SKM-1 (cell line): ENCODE results near the gene MAPK14.

ENCODE experiments used
- DNase-seq: peaks from one replicate; lab custom pipeline; 2025; ENCODE audit not compliant: unreplicated experiment; lab: John Stamatoyannopoulos, UW

MAPK14 gene

DNA sequence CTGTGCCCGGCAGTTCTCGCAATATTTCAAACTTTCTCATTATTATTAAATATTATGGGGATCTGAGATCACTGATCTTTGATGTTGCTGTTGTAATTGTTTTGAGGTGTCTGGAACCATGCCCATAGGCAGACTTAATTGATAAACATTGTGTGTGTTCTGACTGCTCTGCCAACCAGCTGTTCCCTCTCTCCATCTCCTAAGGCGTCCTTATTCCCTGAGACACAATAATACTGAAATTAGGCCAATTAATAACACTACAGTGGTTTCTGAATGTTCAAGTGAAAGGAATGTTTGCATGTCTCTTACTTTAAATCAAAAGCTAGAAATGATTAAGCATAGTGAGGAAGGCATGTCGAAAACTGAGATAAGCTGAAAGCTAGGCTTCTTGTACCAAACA lies 7.6 kb downstream of the MAPK14 start:
- no peak for DNase-seq

DNA sequence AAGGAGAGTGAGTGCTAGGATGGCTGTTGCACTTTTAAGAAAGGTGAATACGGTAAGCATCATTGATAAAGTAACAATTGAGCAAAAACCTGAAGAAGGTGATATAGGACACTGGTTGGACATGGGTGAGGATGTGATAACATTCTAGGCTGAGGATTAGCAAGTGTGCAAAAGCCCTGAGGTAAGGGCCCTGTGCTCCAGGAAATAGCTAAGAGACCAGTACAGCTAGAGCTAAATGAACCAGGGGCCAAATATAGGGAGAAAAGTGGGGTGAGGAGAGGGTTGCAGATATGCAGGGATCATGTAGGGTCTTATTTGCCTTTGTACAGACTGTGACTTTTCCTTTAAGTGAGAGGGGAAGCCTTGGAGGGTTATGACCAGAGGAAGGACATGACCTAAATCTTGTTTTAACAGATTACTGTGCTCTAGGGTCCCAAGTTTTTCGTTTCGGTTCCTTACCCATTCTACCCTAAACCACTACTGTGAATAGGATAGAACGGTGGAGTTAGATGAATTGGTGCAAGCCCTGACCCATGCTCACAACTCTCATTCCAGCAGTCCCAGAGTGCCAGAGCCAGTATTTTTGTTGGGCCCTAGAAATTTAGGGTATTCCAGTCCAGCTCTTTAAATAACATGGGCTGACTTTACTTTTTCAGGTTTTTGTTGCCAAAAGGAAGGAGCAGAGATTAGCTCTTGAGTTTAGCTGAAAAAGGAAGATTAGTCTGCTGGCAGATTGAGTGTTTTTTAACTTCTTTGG lies 10.7 kb downstream of the MAPK14 start:
- DNase-seq = no peak

DNA sequence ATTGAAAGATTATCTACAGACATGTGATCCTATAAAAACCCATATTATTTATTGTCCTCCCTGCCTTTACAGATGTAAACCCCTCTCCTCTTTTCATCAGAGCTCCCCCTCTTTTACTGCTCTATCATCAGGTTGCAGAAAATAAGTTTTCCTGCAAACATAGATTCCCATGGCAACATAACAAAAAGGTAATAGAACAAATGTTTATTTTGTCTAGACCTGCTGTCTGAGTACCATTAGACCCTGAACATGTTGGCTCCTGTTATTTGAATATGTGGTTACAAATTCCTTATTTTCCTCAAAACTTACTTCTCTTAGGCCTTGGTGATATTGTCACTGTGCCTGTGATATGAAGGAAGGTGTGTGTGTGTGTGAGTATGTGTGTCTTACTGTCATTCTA lies 11.5 kb downstream of the MAPK14 start:
- DNase-seq = no peak

DNA sequence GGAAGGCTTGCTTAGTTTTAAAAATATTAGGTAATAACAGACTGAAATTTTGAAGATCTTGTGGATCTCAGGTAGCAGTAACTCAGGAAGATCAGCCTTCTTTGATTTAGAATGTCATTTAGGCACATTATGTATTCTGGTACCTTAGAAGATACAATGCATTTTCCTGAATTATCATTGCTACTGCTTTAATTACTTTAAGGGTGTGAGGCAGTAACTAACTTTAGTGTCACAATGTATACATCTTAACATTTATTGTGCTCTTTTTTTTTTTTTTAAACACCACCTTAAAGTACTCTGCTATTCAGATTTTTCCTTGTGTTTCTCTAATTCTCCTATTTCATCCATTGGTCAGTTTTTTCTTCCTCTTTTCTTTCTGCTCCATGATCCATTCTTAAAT lies 13.3 kb downstream of the MAPK14 start:
- no peak for DNase-seq

DNA sequence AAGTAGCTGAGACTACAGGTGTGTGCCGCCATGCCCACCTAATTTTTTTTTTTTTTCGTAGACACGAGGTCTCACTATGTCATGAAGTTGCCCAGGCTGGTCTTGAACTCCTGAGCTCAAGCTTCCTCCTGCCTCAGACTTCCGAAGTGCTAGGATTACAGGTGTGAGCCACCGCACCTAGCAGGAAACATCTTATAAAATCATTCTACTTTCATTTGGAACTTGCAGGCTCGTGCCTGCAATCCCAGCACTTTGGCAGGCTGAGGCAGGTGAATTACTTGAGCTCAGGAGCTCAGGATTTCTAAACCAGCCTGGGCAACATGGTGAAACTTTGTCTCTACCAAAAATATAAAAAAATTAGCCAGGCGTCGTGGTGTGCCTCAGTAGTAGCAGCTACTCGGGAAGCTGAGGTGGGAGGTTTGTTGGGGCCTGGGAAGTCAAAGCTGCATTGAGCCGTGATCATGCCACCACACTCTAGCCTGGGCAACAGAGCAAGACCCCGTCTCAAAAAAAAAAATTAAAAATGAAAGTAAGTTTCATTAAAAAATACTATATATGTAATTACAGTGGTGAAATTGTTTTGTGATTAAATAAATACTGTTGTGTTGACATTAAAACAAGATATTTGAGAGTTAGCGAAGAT lies 15.1 kb downstream of the MAPK14 start:
- no peak for DNase-seq

DNA sequence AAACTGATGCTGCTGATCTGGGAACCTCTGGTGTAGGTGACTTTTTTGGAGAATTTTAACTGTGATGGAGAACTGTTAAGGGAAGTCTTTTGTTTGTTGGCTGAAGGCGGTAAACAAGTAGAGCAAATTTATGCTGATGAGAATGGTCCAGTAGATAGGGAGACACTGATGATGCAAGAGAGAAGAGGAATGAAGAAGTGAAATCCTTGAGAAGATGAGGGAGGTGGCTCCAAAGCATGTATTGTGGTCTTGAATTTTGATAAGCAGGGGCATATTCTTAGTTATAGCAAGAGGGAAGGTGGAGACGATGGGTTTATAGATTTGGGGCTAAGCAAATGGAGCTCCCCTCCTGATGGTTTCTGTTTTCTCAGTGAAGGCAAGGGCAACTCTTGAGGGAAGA lies 22.0 kb downstream of the MAPK14 start:
- DNase-seq = no peak

DNA sequence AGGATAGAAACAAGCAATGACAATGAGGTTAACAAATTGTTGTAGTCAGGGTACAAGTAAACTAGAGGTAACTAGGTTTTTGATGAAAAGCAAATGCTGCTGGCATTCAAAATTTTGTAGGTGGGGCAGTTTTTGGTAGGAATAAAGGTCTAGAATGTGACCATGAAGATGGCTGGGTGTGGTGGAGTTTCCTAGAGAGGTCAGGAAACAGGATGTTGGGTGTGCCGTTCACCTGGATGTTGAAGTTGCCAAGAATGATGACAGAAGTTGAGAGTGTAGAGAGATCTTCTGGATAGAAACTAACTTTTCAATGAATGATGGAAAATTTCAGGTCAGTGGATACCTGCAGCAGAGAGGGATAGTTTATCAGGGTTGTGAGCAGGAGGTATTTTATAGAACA lies 22.7 kb downstream of the MAPK14 start:
- DNase-seq = no peak

DNA sequence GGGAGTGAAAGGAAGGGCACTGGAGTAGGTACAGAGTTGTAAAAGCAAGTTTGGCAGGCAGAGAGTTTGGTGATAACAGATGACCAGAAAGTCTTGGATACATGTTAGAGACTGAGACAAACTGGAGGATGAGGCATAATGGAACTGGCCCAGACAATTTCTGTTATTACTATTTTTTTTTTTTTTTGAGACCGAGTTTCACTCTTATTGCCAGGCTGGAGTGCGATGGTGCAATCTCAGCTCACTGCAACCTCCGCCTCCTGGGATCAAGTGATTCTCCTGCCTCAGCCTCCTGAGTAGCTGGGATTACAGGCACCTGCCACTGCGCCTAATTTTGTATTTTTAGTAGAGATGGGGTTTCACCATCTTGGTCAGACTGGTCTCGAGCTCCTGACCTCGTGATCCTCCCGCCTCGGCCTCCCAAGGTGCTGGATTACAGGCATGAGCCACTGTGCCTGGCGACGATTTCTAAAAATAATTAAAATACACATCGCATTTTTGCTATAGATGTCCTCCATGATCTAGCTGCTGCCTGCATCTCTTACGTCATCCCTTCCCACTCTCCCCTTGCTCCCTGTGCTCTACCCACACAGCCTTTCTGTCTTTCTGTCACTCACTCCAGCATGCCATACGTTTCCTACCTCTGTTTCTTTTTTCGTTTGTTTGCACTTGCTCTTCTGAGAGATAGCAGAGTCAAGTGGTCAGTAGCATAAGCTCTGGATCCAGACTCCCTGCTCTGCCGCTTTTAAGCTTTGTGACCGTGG lies 23.5 kb downstream of the MAPK14 start:
- no peak for DNase-seq

DNA sequence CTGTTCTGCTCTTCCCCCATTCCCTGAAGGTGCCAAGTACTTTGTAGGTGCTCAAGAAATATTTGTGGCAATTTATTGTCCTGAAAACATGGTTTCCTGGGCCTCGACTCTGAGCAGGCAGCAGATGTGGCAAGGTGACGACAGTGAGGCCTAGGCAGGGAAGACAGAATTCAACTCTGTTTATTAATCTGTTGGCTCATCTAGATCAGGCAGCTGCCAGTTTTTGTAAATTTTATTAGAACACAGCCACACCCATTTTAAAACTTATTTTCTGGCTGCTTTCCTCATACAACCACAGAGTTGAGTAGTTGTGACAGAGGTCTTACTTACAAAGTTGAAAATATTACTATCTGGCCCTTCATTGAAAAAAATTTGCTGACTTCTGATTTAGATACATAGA lies 24.5 kb downstream of the MAPK14 start:
- no peak for DNase-seq

DNA sequence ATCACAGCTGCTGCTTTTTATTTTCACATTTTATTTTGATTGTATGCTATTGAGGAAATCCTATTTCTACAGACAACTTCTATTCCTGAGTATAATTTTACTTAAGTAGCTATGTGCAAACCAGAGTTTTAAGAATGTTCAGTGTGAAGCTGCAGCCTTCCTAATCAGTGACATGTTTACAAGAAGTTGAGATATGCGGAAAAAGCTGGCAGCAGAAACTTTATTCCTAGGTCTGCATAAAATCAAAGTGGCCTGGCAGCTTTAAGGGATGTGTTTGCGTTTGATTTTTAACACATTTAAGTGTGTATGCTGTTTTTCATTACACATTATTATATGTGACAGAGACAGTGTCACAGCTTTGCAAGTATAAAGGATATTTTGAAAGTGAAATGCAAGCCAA lies 26.3 kb downstream of the MAPK14 start:
- no peak for DNase-seq

DNA sequence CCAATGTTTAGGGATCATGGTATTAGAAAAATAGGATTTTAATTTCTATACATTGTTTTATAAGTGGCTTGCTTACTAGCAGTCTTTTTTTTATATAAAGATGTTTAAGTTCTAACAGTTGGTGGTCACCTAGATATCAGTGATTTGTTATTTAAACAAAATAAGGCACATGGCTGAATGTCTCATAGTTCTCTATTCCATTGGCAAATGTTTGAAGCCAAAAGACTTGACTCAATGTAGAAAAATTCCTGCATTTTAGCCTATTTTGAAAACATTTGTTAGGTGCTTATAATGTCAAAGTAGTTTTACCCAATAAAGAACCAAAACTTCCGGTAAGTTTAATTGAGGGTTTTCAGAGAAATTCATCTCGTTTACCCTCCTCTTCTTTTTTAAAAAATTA lies 26.8 kb downstream of the MAPK14 start:
- no peak for DNase-seq

DNA sequence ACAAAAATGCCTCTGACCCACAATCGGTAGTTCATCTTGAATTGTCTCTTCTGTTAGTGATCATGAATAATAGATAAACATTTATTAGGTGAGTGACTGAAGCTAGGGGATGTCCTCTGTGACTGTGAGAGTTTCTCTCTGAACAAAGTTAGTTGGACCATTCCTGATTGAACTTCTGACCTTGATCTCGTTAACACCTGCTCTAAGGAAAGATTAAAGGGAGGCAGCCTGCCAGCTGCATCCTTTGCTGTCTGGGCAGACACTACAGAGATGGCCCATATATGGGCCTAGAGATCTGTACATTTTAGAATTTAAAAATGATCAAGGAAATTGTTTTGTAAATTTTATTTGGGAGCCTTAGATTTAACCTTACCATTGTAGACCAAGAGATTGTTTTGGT lies 27.3 kb downstream of the MAPK14 start:
- no peak for DNase-seq

DNA sequence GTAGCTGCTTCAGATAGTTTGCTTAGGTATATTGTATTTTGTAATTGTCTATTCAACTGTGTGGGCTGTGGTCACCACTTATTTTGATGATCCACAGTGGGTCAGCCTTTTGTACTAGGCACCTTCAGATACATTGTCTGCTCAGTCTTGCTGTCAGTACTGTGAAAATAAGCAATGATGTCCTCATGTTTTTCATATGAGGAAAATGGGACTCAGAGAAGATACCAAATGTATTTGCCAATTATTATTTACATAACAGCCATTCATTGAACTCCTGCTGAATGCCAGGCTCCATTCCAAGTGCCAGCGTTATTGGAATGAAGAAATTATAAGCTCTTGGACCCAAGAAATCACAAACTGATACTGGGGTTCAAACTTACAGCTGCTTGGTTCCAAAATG lies 28.6 kb downstream of the MAPK14 start:
- DNase-seq = no peak

DNA sequence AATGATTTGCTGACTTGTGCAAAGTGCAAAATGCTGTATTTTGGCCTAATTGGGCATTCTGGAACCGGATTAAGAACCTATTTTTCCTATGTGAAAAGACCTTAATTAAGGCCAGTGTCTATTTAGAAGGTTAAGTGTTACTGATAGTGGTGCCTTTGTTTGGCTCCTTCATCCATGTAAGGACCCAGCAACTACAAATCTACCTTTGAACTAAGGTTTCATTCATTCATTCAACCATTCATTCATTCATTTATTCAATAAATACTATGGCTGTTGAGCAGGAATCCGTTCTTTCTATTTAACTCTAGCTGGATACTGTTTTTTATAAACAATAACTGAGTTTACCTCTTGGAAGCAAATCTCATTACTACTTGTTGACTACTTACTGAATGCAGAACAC lies 33.6 kb downstream of the MAPK14 start:
- DNase-seq = no peak

DNA sequence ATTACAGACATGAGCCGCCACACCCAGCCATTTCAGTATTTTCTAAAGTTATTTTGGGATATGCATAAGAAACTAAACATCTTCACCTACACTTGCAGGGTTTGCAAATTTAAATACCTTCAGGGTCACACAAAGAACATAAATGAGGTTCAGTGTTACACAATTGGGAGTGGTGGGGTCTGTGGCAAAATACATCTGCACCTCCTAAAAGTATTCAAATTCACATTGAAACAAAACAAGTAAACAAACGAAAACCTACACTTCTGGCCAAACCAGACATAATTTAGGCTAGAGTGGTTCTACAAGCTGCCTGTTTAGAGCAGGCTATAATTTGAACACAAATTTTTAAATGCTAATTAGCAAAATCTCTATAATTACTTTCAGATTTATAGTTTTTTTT lies 34.6 kb downstream of the MAPK14 start:
- no peak for DNase-seq

DNA sequence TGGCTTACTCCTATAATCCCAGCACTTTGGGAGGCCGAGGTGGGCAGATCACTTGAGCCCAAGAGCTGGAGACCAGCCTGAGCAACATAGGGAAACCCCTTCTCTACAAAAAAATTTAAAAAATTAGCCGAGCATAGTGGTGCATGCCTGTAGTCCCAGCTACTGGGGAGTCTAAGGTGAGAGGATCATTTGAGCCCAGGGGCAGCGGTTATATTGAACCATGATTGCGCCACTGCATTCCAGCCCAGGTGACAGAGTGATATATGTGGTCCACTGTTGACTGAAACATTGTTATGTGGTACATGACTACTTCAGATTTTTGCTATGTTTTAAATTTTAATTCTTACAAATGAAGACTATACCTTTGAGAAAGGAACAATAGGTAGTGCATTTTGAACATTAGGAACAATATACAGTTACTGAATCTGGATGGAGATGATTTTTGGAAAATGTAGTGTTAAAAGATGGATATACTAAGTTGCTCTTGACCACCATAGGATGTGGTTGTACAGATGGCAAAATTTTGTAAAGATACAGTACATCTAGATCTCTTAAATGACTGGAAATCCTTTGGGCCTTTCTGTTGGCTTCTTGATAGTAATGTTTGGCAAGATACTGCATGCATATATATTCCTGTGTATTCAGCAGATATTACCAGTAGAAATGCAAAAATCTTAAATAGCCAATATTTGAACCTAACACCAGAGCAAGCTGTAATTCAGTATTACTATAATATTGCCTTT lies 35.9 kb downstream of the MAPK14 start:
- no peak for DNase-seq

DNA sequence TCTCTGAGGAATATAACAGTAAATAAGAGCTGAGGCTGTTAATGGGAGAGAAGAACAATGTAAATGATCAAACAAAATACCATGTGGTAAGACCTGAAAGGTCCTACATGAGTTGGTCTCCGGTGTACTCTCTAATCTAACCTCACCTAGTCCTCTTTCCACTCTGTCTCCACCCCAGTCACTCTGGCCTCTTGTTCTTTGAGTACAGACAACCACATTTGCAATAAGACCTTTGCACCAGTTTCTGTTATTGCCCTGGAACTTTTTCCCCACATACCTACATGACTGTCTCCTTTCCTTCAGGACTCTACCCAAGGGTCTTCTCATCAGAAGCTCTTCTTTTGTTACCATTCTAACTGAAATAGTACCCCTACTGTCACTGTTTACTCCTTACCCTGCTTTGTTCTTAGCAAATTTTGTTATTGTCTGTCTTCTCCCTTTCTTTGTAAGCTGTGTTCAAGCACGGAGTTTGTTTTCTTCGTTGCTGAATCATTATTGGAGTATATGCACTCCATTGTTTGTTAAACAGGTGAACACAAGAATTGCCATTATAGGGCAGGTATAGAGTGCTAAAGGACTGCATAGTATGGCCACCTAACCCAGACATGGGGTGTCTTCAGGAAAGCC lies 37.3 kb downstream of the MAPK14 start:
- DNase-seq = no peak

DNA sequence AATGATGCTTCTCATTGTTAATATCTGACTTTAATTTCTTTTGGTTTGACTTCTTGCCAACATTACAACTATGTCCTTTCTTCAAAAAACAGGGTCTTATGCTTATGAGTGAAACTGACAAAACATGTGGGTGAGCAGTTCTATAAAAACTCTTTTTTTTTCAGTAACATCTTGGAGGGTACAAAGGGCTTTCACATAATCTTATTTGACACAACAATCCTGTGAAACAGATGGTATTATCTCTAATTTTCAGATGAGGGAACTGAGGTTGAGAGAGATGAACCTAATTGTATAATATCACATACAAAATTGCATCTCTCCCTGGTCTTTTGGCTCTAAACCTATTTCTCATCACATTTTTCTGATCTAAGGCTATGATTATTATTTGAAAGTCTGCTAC lies 38.3 kb downstream of the MAPK14 start:
- DNase-seq = no peak

DNA sequence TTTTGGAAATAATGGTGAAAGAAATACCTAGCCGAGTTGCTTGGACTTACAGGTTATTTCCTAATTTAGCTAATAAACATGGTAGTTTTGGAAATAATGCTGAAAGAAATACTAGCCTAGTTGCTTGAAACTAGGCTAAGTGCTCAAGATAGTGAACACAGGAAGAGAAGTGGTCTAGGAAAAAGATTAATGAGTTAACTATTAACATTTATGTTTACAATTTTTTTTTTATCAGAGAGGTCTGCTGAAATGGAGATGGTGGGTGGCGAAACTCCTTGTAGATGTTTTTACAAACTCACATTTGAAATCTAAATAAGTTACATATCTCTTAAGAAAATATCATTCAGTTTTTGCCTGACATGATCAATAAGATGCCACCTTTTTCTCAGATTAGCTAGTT lies 39.2 kb downstream of the MAPK14 start:
- DNase-seq = no peak

DNA sequence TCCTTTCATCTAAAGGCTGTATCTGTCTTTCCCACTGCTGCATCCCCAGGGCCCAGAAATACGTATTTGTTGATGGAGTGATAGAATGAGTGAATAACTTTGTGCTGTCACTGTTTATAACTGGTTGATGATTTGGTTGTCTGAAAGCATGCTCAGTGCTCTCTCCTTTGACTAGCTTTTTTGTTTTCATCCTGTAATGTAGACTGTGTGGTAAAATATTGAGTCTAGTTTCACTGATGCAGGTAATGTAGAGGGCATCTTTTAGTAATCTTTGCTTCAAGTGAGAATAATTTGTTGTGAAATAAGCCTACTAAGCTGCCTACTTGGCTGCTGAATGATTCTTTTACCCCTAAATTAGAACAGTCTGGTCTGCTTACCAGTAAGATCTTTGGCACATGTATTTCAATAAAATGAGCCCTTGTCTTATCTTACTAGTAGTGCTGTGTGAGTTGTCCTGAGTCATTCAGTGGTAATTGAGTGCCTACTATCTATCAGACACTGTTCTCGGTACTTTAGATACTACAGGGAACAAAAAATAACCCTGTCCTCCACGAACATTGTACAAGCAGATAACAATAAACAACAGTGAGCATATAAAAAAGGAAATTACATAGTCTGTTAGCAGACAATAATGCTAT lies 39.9 kb downstream of the MAPK14 start:
- DNase-seq = no peak

DNA sequence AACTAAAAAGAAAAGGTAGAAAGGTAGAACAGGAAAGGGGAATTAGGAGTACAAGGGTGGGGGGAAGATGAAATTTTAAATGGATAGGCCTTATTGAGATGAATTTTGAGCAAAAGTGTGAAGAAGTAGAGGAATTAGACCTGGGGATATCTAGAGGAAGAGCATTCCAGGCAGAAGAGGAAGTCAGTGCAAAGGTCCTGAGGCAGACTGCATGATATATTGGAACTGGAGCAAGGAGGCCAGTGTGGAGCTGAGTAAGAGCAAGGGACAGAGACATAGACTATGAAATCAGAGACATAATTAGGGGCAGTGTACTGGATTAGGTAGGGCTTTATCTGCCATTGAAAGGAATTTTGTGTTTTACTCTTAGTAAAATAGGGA lies 40.4 kb downstream of the MAPK14 start:
- no peak for DNase-seq
